Sigmoid colon (tissue), 7 donors: ENCODE results near the gene TPO. TPM values are rescaled to one million over a fixed set of nuclear protein-coding genes. Genes with fewer than 3 reads are reported as not detected.

Source experiments
- DNase-seq: peaks from one replicate; pipeline ENCODE4 v3.0.0-alpha.2; 2019
- H3K27ac ChIP-seq, 4 donors: fragments of 200-600 bp; sonication (generic); one replicate each; pipeline ENCODE4 v1.5.1; 2016 to 2019; ENCODE audit warnings: mild to moderate bottlenecking in 1 of 4
- H3K27me3 ChIP-seq, 3 donors: fragments of 200-600 bp; sonication (generic); one replicate each; pipeline ENCODE4 v1.5.1; 2019; ENCODE audit warnings: mild to moderate bottlenecking in 1 of 3
- H3K36me3 ChIP-seq, 4 donors: fragments of 200-600 bp; sonication (generic); one replicate each; pipeline ENCODE4 v1.5.1; 2016 to 2019
- H3K4me1 ChIP-seq, 4 donors: fragments of 200-600 bp; sonication (generic); one replicate each; pipeline ENCODE4 v1.5.1; 2017 to 2019
- H3K4me3 ChIP-seq, 4 donors: fragments of 200-600 bp; sonication (generic); one replicate each; pipeline ENCODE4 v1.5.1; 2017 to 2019; ENCODE audit warnings: mild to moderate bottlenecking in 2 of 4, moderate library complexity in 1 of 4
- H3K9me3 ChIP-seq, 4 donors: fragments of 200-600 bp in 3 of 4; sonication (generic) in 3 of 4; one replicate each; pipeline versions ENCODE4 v1.5.1 to v1.6.1; 2013 to 2019
- EP300 ChIP-seq, 4 donors: sonication (generic); formaldehyde crosslinking; IDR thresholded peaks; one replicate each; pipeline ENCODE4 v1.6.1; 2017; ENCODE audit warnings: antibody characterized with exemption in 4 of 4
- POLR2A ChIP-seq, 2 donors: fragments of 450-650 bp; IDR thresholded peaks; one replicate each; pipeline ENCODE4 v1.6.1; 2016; ENCODE audit warnings: antibody characterized with exemption in 2 of 2, mild to moderate bottlenecking in 2 of 2, moderate library complexity in 2 of 2
- POLR2AphosphoS5 ChIP-seq, 4 donors: sonication (generic); formaldehyde crosslinking; IDR thresholded peaks; one replicate each; pipeline ENCODE4 v1.6.1; 2017; ENCODE audit warnings: antibody characterized with exemption in 4 of 4
- WGBS, 2 donors: extraction: QIAGEN DNeasy Blood & Tissue Kit; methylation state at CpG; one replicate each; pipeline ENCODE4 v1.1.7; 2013; 5-methylcytosine and 5-hydroxymethylcytosine counted together
- intact Hi-C: fragments of 100-400 bp; cut with DNase I; formaldehyde crosslinking; loops from one replicate; pipeline ENCODE4 v1.15.1; 2023
- polyA plus RNA-seq, 3 donors: library from polyadenylated mRNA; stranded (reverse); fragments of 200-250 nt; gene quantifications; one replicate each; pipeline ENCODE4 v1.2.3, GENCODE V29; 2013
- total RNA-seq, 4 donors: library from RNA; depleted of rRNA; stranded (reverse); fragments of >200 nt; gene quantifications; one replicate each; pipeline ENCODE4 v1.1.0, GENCODE V29; 2016
- TF ChIP-seq, protein P1 (sequence below), 4 experiments: fragments of 450-650 bp in 3 of 4; fragments of 200-600 bp in 1 of 4; IDR thresholded peaks; one replicate each; pipeline ENCODE4 v1.5.1; 2016 to 2019; ENCODE audit warnings: antibody characterized with exemption in 4 of 4, mild to moderate bottlenecking in 3 of 4, moderate library complexity in 2 of 4
- donor health status: healthy with polysubstance abuse.
- donor health status: Bipolar disorder and iron deficiency.
- donor health status: healthy.

The TPO gene
- total and polyA plus RNA-seq, 7 donors = 0.60 to 18.8 (median 3.5) TPM

DNA sequence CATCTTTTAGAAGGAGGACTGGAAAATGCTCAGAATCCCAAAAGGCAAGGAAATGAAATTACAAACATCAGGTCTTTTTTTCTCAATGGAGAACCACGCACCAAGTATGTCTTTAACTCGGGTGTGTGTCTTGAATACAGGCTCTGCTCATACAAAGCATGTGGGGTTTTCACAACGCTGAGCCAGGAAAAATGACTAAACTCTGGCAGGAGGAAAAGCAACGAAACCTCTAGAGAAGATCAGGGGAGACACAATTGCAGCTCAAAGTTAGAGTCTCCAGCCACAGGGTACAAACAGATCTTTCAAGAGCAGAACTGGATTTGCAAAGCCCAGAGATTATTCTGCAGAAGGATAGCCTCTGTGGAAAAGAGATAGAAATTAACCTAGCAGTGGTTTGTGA, 42.8 kb upstream of the TPO start:
- H3K27me3 ChIP-seq = no peaks in the 10 kb centered on the region
- no peaks in the 10 kb centered on the region for H3K9me3 ChIP-seq
- no peak overlapping the region for H3K27ac ChIP-seq
- DNase-seq = no peak
- TF ChIP-seq POLR2A (IDR thresholded peaks at IDR 0.05) = no peak
- no peak for TF ChIP-seq EP300 (IDR thresholded peaks at IDR 0.05)
- TF ChIP-seq, protein P1, sequence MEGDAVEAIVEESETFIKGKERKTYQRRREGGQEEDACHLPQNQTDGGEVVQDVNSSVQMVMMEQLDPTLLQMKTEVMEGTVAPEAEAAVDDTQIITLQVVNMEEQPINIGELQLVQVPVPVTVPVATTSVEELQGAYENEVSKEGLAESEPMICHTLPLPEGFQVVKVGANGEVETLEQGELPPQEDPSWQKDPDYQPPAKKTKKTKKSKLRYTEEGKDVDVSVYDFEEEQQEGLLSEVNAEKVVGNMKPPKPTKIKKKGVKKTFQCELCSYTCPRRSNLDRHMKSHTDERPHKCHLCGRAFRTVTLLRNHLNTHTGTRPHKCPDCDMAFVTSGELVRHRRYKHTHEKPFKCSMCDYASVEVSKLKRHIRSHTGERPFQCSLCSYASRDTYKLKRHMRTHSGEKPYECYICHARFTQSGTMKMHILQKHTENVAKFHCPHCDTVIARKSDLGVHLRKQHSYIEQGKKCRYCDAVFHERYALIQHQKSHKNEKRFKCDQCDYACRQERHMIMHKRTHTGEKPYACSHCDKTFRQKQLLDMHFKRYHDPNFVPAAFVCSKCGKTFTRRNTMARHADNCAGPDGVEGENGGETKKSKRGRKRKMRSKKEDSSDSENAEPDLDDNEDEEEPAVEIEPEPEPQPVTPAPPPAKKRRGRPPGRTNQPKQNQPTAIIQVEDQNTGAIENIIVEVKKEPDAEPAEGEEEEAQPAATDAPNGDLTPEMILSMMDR (IDR thresholded peaks at IDR 0.05) = no peak
- TF ChIP-seq POLR2AphosphoS5 (IDR thresholded peaks at IDR 0.05) = no peak
- H3K4me1 ChIP-seq = no peaks in the 10 kb centered on the region
- H3K36me3 ChIP-seq = no peaks in the 10 kb centered on the region
- intact Hi-C loops = no loop called here
- 74 to 78% methylated on average over 4 of the region's 4 CpGs for WGBS, 2 donors
- no peak overlapping the region for H3K4me3 ChIP-seq

DNA sequence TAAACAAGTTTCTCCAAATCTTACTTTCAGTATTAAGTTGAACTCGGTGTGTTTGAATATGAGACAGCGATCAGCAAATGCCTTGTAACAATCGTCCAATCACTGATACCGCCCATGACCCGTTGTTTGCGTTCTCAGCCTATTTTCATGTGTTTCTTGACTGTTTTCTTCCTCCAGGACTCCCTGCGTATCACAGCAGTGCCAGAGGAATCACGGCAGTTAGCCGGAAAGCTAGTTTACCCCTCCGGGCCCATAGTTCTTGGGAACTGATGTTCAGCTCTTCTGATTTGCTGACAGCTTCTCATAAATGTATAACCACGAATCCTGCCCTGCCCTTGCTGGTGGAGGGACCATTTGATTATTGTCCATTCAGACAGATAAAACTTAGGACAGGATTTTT, 42.2 kb upstream of the TPO start:
- Histone ChIP-seq H3K4me1 (no peaks in the 10 kb centered on the region), H3K36me3 (no peaks in the 10 kb centered on the region), H3K4me3 (no peak overlapping the region), H3K27ac (no peak overlapping the region), H3K27me3 (no peaks in the 10 kb centered on the region), H3K9me3 (no peaks in the 10 kb centered on the region)
- no peak for DNase-seq
- WGBS, 2 donors = 75 to 84% methylated on average over 11 of the region's 11 CpGs
- no peak for TF ChIP-seq POLR2AphosphoS5 (IDR thresholded peaks at IDR 0.05)
- no peak for TF ChIP-seq EP300 (IDR thresholded peaks at IDR 0.05)
- TF ChIP-seq, protein P1 (IDR thresholded peaks at IDR 0.05) = no peak
- TF ChIP-seq POLR2A (IDR thresholded peaks at IDR 0.05) = no peak
- intact Hi-C loops = no loop called here

DNA sequence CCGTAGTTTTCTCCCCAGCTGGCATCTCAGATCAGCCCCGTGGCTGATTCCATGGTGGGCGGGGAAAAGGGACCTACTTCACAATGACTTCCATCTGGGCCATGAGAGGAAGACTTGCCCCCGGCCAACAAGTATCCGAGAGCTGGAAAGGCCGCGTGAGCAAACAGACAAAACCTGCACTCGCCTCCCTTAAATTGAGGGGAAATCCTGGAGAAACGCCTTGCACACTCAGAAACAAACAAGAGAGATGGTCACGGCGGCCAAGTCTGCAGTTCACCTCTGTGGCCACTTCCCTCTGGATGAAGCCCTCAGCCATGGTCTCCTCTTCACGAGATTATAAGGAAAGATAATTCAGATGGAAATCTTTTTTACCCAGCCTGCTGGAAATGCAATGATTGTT, 39.4 kb upstream of the TPO start:
- Histone ChIP-seq H3K27ac (peak overlapping the region in 1 of 4 donors; percentile 49), H3K27me3 (no peaks in the 10 kb centered on the region), H3K36me3 (no peaks in the 10 kb centered on the region), H3K4me1 (no peaks in the 10 kb centered on the region), H3K9me3 (no peaks in the 10 kb centered on the region), H3K4me3 (no peak overlapping the region)
- 81 to 86% methylated on average over 12 of the region's 12 CpGs for WGBS, 2 donors
- TF ChIP-seq EP300 (IDR thresholded peaks at IDR 0.05) = no peak
- TF ChIP-seq POLR2A (IDR thresholded peaks at IDR 0.05) = no peak
- TF ChIP-seq, protein P1 (IDR thresholded peaks at IDR 0.05) = no peak
- TF ChIP-seq POLR2AphosphoS5 (IDR thresholded peaks at IDR 0.05) = no peak
- intact Hi-C loops = no loop called here
- no peak for DNase-seq

DNA sequence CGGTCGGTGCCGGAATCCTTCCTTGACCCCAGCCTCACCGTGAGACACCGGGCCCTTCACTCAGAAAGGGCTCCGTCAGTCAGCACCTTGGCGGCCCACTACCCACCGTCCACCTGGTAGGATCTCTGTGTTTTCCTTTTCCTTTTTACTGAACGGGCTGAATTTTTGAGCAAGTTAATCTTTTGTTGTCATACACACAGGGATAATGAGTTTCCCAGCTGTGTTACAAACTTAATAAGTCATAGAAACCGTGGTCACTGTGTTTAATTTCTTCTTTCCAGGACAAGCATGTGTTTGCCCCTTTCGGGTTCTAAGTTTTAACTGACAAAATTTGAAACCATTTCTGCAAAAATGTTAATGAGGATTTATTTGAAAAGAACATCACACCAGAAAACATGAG, 39.0 kb upstream of the TPO start:
- no peaks in the 10 kb centered on the region for H3K9me3 ChIP-seq
- H3K27me3 ChIP-seq = peaks cover 0 to 3% (median 0%) of the 10 kb centered on the region in 3 donors
- H3K36me3 ChIP-seq = no peaks in the 10 kb centered on the region
- 76 to 82% methylated on average over 11 of the region's 11 CpGs for WGBS, 2 donors
- no peaks in the 10 kb centered on the region for H3K4me1 ChIP-seq
- H3K27ac ChIP-seq = peak overlapping the region in 1 of 4 donors; percentile 49
- no peak overlapping the region for H3K4me3 ChIP-seq
- no peak for DNase-seq
- no peak for TF ChIP-seq EP300 (IDR thresholded peaks at IDR 0.05)
- TF ChIP-seq POLR2A (IDR thresholded peaks at IDR 0.05) = no peak
- intact Hi-C loops = no loop called here

DNA sequence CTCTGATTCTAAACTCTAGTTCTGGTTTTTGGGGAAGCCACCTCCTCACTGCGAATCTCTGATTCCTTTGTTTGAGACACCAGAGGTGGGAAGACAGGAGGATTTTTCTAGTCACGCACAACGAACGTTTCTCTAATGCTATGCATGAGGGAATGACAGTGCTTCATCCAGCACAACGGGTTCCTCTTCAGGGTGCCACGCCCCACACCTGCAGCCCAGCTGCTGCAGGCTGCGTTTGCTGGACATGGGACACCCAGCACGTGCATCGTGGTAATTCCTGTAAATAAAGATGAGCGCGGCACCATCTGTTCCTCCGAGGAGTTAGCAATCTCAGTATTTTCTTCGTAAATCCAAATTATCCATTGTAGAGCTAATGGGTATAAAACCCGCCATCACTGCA, 37.5 kb upstream of the TPO start:
- Histone ChIP-seq H3K4me3 (peak overlapping the region in 2 of 4 donors; percentile 12 to 23), H3K9me3 (no peaks in the 10 kb centered on the region), H3K27me3 (peaks cover 0 to 5% (median 0%) of the 10 kb centered on the region in 3 donors), H3K27ac (no peak overlapping the region), H3K4me1 (no peaks in the 10 kb centered on the region), H3K36me3 (no peaks in the 10 kb centered on the region)
- intact Hi-C loops = no loop called here
- no peak for DNase-seq
- WGBS, 2 donors = 71 to 78% methylated on average over 14 of the region's 14 CpGs
- TF ChIP-seq, protein P1 (IDR thresholded peaks at IDR 0.05) = no peak
- no peak for TF ChIP-seq POLR2A (IDR thresholded peaks at IDR 0.05)
- no peak for TF ChIP-seq POLR2AphosphoS5 (IDR thresholded peaks at IDR 0.05)
- TF ChIP-seq EP300 (IDR thresholded peaks at IDR 0.05) = no peak
